ENCODE results near the gene FHAD1.
"Not testable (repeated sequence)": the region's sequence is repeated elsewhere in the genome, so short reads cannot be mapped to it uniquely, and the experiment has no call there.

DNA sequence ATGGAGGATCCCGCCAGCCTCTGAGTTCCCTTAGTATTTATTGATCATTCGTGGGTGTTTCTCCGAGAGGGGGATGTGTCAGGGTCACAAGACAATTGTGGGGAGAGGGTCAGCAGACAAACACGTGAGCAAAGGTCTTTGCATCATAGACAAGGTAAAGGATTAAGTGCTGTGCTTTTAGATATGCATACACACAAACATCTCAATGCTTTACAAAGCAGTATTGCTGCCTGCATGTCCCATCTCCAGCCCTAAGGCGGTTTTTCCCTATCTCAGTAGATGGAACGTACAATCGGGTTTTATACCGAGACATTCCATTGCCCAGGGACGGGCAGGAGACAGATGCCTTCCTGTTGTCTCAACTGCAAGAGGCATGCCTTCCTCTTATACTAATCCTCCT lies 132.1 kb downstream of the FHAD1 start:
- TF ChIP-seq, protein P1, sequence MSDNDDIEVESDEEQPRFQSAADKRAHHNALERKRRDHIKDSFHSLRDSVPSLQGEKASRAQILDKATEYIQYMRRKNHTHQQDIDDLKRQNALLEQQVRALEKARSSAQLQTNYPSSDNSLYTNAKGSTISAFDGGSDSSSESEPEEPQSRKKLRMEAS (IDR thresholded peaks at IDR 0.05), result not testable (repeated sequence)
- TF ChIP-seq FOXA1 (IDR thresholded peaks at IDR 0.05); HNF4A (conservative IDR thresholded peaks at IDR 0.05); NR2F2 (IDR thresholded peaks at IDR 0.05); GABPA (IDR thresholded peaks at IDR 0.05 in 1 of 2, conservative IDR thresholded peaks at IDR 0.05 in 1 of 2); RAD21 (IDR thresholded peaks at IDR 0.05); EGR1 (IDR thresholded peaks at IDR 0.05; ENCODE audit: low read depth in 2 of 2): not testable (repeated sequence)
- TF ChIP-seq, protein P2, sequence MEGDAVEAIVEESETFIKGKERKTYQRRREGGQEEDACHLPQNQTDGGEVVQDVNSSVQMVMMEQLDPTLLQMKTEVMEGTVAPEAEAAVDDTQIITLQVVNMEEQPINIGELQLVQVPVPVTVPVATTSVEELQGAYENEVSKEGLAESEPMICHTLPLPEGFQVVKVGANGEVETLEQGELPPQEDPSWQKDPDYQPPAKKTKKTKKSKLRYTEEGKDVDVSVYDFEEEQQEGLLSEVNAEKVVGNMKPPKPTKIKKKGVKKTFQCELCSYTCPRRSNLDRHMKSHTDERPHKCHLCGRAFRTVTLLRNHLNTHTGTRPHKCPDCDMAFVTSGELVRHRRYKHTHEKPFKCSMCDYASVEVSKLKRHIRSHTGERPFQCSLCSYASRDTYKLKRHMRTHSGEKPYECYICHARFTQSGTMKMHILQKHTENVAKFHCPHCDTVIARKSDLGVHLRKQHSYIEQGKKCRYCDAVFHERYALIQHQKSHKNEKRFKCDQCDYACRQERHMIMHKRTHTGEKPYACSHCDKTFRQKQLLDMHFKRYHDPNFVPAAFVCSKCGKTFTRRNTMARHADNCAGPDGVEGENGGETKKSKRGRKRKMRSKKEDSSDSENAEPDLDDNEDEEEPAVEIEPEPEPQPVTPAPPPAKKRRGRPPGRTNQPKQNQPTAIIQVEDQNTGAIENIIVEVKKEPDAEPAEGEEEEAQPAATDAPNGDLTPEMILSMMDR (IDR thresholded peaks at IDR 0.05; ENCODE audit: low read depth, low read length, missing input control), result not testable (repeated sequence)
- TF ChIP-seq, protein P3, sequence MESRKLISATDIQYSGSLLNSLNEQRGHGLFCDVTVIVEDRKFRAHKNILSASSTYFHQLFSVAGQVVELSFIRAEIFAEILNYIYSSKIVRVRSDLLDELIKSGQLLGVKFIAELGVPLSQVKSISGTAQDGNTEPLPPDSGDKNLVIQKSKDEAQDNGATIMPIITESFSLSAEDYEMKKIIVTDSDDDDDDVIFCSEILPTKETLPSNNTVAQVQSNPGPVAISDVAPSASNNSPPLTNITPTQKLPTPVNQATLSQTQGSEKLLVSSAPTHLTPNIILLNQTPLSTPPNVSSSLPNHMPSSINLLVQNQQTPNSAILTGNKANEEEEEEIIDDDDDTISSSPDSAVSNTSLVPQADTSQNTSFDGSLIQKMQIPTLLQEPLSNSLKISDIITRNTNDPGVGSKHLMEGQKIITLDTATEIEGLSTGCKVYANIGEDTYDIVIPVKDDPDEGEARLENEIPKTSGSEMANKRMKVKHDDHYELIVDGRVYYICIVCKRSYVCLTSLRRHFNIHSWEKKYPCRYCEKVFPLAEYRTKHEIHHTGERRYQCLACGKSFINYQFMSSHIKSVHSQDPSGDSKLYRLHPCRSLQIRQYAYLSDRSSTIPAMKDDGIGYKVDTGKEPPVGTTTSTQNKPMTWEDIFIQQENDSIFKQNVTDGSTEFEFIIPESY (IDR thresholded peaks at IDR 0.05), result not testable (repeated sequence)
- TF ChIP-seq, protein P4, sequence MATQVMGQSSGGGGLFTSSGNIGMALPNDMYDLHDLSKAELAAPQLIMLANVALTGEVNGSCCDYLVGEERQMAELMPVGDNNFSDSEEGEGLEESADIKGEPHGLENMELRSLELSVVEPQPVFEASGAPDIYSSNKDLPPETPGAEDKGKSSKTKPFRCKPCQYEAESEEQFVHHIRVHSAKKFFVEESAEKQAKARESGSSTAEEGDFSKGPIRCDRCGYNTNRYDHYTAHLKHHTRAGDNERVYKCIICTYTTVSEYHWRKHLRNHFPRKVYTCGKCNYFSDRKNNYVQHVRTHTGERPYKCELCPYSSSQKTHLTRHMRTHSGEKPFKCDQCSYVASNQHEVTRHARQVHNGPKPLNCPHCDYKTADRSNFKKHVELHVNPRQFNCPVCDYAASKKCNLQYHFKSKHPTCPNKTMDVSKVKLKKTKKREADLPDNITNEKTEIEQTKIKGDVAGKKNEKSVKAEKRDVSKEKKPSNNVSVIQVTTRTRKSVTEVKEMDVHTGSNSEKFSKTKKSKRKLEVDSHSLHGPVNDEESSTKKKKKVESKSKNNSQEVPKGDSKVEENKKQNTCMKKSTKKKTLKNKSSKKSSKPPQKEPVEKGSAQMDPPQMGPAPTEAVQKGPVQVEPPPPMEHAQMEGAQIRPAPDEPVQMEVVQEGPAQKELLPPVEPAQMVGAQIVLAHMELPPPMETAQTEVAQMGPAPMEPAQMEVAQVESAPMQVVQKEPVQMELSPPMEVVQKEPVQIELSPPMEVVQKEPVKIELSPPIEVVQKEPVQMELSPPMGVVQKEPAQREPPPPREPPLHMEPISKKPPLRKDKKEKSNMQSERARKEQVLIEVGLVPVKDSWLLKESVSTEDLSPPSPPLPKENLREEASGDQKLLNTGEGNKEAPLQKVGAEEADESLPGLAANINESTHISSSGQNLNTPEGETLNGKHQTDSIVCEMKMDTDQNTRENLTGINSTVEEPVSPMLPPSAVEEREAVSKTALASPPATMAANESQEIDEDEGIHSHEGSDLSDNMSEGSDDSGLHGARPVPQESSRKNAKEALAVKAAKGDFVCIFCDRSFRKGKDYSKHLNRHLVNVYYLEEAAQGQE (IDR thresholded peaks at IDR 0.05), result not testable (repeated sequence)
- TF ChIP-seq, protein P5, sequence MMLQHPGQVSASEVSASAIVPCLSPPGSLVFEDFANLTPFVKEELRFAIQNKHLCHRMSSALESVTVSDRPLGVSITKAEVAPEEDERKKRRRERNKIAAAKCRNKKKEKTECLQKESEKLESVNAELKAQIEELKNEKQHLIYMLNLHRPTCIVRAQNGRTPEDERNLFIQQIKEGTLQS (IDR thresholded peaks at IDR 0.05), result not testable (repeated sequence)

All from liver (tissue), 3 donors.